Neural progenitor cell (in vitro differentiated cells): ENCODE measurements around the gene RHBDD1. TPM values are rescaled to one million over a fixed set of nuclear protein-coding genes. Genes with fewer than 3 reads are reported as not detected.

Source experiments
- DNase-seq: peaks from one replicate; pipeline ENCODE4 v3.0.0-alpha.2; 2016; ENCODE audit warnings: low spot score
- H2AFZ ChIP-seq: fragments of 200-600 bp; sonication (generic); replicated peaks from 2 replicates; pipeline ENCODE4 v1.6.1; 2016; ENCODE audit warnings: antibody characterized with exemption
- H3F3A ChIP-seq: fragments of 200-600 bp; sonication (generic); 2 replicates; pipeline ENCODE4 v1.6.1; 2016; ENCODE audit warnings: antibody characterized with exemption, low read depth
- H3K27ac ChIP-seq: fragments of 200-600 bp; sonication (generic); 2 replicates; pipeline ENCODE4 v1.5.1; 2016; ENCODE audit warnings: mild to moderate bottlenecking
- H3K27me3 ChIP-seq: fragments of 200-600 bp; sonication (generic); 2 replicates; pipeline ENCODE4 v1.6.1; 2016; ENCODE audit warnings: mild to moderate bottlenecking, moderate library complexity
- H3K36me3 ChIP-seq: fragments of 200-600 bp; sonication (generic); 2 replicates; pipeline ENCODE4 v1.5.1; 2016
- H3K4me1 ChIP-seq: fragments of 200-600 bp; sonication (generic); 2 replicates; pipeline ENCODE4 v1.6.1; 2016; ENCODE audit warnings: mixed run types
- H3K4me2 ChIP-seq: fragments of 200-600 bp; sonication (generic); 2 replicates; pipeline ENCODE4 v1.6.1; 2016
- H3K4me3 ChIP-seq: fragments of 200-600 bp; sonication (generic); 2 replicates; pipeline ENCODE4 v1.5.1; 2016
- H3K79me2 ChIP-seq: fragments of 200-600 bp; sonication (generic); 2 replicates; pipeline ENCODE4 v1.6.1; 2016; ENCODE audit warnings: low read depth
- H3K9ac ChIP-seq: fragments of 200-600 bp; sonication (generic); 2 replicates; pipeline ENCODE4 v1.6.1; 2016
- H3K9me3 ChIP-seq: fragments of 200-600 bp; sonication (generic); 2 replicates; pipeline ENCODE4 v1.5.1; 2016; ENCODE audit warnings: low read depth
- H4K20me1 ChIP-seq: fragments of 200-600 bp; sonication (generic); 2 replicates; pipeline ENCODE4 v1.6.1; 2016; ENCODE audit warnings: low read depth
- H3K27ac Mint-ChIP-seq: 3 replicates; pipeline ENCODE4 v1.8.0; 2021; ENCODE audit warnings: mixed read lengths
- H3K27me3 Mint-ChIP-seq: 2 replicates; pipeline ENCODE4 v1.8.0; 2022; ENCODE audit warnings: low read depth, mild to moderate bottlenecking, inconsistent platforms, moderate library complexity, mixed read lengths; ENCODE audit not compliant: insufficient read depth
- H3K36me3 Mint-ChIP-seq: 3 replicates; pipeline ENCODE4 v1.8.0; 2021; ENCODE audit warnings: mixed read lengths
- H3K4me1 Mint-ChIP-seq: 3 replicates; pipeline ENCODE4 v1.8.0; 2021; ENCODE audit warnings: mixed read lengths
- H3K4me3 Mint-ChIP-seq: 3 replicates; pipeline ENCODE4 v1.8.0; 2021; ENCODE audit warnings: mild to moderate bottlenecking, moderate library complexity, mixed read lengths
- H3K9me3 Mint-ChIP-seq: 3 replicates; pipeline ENCODE4 v1.8.0; 2020; ENCODE audit warnings: mixed read lengths
- CTCF ChIP-seq: fragments of 200-600 bp; sonication (generic); IDR thresholded peaks from 2 replicates; pipeline ENCODE4 v1.5.1; 2017; ENCODE audit warnings: antibody characterized with exemption, mild to moderate bottlenecking
- EZH2 ChIP-seq: fragments of 200-600 bp; sonication (generic); IDR thresholded peaks from 2 replicates; pipeline ENCODE4 v1.6.1; 2017; ENCODE audit warnings: antibody characterized with exemption, mild to moderate bottlenecking, moderate library complexity
- EZH2phosphoT487 ChIP-seq: fragments of 200-600 bp; sonication (generic); IDR thresholded peaks from 2 replicates; pipeline ENCODE4 v1.6.1; 2017; ENCODE audit warnings: antibody characterized with exemption
- total RNA-seq: library from RNA; depleted of rRNA; stranded (reverse); fragments of >200 nt; gene quantifications from 2 replicates; pipeline ENCODE4 v1.2.3, GENCODE V29; 2015; ENCODE audit warnings: low replicate concordance

The RHBDD1 gene
- total RNA-seq, 1 donor from 2014 or later = 15.1 TPM

DNA sequence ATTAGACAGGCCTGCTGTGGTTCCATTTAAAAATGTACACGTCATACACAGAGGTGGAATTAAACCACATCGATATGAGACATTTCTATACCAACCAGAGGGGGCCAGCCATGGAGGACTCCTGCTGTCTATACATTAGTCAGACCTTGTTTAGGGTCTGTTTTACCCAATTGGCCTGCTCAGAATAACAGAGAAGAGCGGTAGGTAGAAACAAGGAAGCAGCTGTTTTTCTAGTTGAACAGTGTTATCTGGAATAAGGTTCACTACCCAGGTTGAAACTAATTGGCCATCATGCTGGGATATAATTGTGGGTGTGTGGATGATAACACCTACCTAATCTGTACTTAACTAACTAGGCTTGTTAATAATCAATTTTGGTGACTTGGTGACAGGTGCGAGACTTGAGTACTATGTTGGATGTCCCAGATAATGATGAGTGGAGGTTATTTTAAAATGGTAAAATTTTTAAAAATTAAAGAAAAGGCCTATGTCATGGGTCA, 47.5 kb downstream of the RHBDD1 start:
- Histone ChIP-seq H3K27me3 (no peaks in the 10 kb centered on the region), H3K4me2 (no peak overlapping the region), H4K20me1 (no peaks in the 10 kb centered on the region), H3K4me1 (no peaks in the 10 kb centered on the region), H3K27ac (no peak overlapping the region), H3F3A (no peaks in the 10 kb centered on the region), H3K9ac (no peak overlapping the region), H3K4me3 (no peak overlapping the region), H2AFZ (no peak overlapping the region), H3K9me3 (no peaks in the 10 kb centered on the region), H3K36me3 (no peaks in the 10 kb centered on the region), H3K79me2 (no peaks in the 10 kb centered on the region)
- H3K4me1 Mint-ChIP-seq = peaks cover 3% of the 10 kb centered on the region
- no peak overlapping the region for H3K27ac Mint-ChIP-seq
- H3K36me3 Mint-ChIP-seq = peaks cover 3% of the 10 kb centered on the region
- no peaks in the 10 kb centered on the region for H3K27me3 Mint-ChIP-seq
- H3K4me3 Mint-ChIP-seq = no peak overlapping the region
- no peaks in the 10 kb centered on the region for H3K9me3 Mint-ChIP-seq
- TF ChIP-seq EZH2phosphoT487 = no peak
- TF ChIP-seq EZH2 = no peak
- TF ChIP-seq CTCF = no peak
- DNase-seq = no peak

DNA sequence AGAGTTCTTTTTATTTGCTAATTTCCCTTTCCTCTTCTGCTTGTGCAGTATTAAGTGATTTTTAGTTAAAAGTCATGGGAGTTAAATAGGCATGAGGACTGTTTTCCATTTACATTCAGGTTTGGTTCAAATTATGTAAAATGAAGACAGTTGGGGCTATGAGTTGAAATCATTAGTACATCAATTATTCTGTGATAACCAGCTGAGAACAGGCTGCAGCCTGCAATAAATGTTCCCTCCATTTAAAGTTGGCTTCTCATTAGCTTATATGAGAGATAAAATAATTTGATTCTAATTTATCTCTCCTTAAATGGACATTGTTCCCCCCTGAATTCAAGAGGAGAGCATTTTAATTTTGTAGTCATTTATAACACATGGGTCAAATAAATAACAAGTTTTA, 48.3 kb downstream of the RHBDD1 start:
- Histone ChIP-seq H3K4me2 (no peak overlapping the region), H3K4me3 (no peak overlapping the region), H3K27ac (no peak overlapping the region)

GRCh38 chr2:226885769-226886435, 50.0 kb downstream of the RHBDD1 start:
- Mint-ChIP-seq H3K36me3 (peaks cover under 1% of the 10 kb centered on the region), H3K27ac (no peak overlapping the region), H3K9me3 (no peaks in the 10 kb centered on the region), H3K4me1 (no peaks in the 10 kb centered on the region), H3K27me3 (no peaks in the 10 kb centered on the region), H3K4me3 (no peak overlapping the region)
- Histone ChIP-seq H3K27me3 (no peaks in the 10 kb centered on the region), H4K20me1 (no peaks in the 10 kb centered on the region), H3K4me3 (no peak overlapping the region), H3F3A (no peaks in the 10 kb centered on the region), H3K79me2 (no peaks in the 10 kb centered on the region), H3K9me3 (no peaks in the 10 kb centered on the region), H3K27ac (no peak overlapping the region), H2AFZ (no peak overlapping the region), H3K4me1 (no peaks in the 10 kb centered on the region), H3K9ac (no peak overlapping the region), H3K36me3 (no peaks in the 10 kb centered on the region), H3K4me2 (no peak overlapping the region)
- TF ChIP-seq CTCF (no peak), EZH2 (no peak), EZH2phosphoT487 (no peak)
- DNase-seq = no peak

More for the DNA sequence above, 48.3 kb downstream of the RHBDD1 start:
- Histone ChIP-seq H3K9me3 (no peaks in the 10 kb centered on the region), H3K79me2 (no peaks in the 10 kb centered on the region), H3K9ac (no peak overlapping the region), H3K36me3 (no peaks in the 10 kb centered on the region), H3F3A (no peaks in the 10 kb centered on the region), H2AFZ (no peak overlapping the region), H4K20me1 (no peaks in the 10 kb centered on the region), H3K4me1 (no peaks in the 10 kb centered on the region), H3K27me3 (no peaks in the 10 kb centered on the region)
- no peaks in the 10 kb centered on the region for H3K9me3 Mint-ChIP-seq
- H3K4me1 Mint-ChIP-seq = peaks cover 3% of the 10 kb centered on the region
- H3K27me3 Mint-ChIP-seq = no peaks in the 10 kb centered on the region
- DNase-seq = no peak
- no peak overlapping the region for H3K4me3 Mint-ChIP-seq
- no peak overlapping the region for H3K27ac Mint-ChIP-seq
- TF ChIP-seq EZH2 (no peak), EZH2phosphoT487 (no peak), CTCF (no peak)
- H3K36me3 Mint-ChIP-seq = peaks cover 3% of the 10 kb centered on the region
